GM12873 (cell line): ENCODE results near the gene TNNT1.
A peak's percentile ranks its signal among the peaks of the same experiment; 100 is the strongest.

Experiments used
- CTCF ChIP-seq: IDR thresholded peaks from 2 replicates; pipeline ENCODE4 v1.5.1; 2012; ENCODE audit warnings: low read depth, mild to moderate bottlenecking, moderate library complexity, low read length, control low read depth; ENCODE audit not compliant: insufficient read depth; ENCODE audit errors: missing control alignments

Gene TNNT1

DNA sequence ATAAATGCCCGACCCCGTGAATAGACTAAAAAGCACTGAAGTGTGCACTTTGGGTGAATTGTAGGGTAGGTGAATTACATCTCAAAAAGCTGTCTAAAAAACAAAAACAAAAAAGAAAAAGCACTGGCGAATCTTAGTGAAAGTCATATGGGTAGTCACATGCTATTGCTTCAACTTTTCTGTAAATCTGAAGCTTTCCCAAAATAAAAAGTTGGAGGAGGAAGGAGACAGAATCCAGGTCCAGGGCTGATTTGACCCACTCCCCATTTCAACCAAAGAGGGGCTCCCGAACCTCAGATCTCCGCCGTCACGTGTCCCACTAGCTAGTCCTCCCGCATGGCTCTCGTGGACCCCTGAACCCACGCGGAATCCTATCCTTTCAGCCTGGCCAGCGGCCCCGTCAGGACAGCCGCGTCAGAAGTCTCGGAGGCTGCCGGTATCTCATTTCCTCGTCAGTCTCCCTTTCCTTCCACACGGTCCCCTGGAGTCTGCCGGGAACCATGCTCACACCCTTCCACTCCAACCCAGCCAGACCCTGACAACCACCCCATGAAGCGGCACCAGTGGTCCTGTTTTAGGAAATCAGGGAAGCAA, 37.7 kb downstream of the TNNT1 start:
- no peak for TF ChIP-seq CTCF

GRCh38 chr19:55109527-55110291, 39.3 kb downstream of the TNNT1 start:
- no peak for TF ChIP-seq CTCF

DNA sequence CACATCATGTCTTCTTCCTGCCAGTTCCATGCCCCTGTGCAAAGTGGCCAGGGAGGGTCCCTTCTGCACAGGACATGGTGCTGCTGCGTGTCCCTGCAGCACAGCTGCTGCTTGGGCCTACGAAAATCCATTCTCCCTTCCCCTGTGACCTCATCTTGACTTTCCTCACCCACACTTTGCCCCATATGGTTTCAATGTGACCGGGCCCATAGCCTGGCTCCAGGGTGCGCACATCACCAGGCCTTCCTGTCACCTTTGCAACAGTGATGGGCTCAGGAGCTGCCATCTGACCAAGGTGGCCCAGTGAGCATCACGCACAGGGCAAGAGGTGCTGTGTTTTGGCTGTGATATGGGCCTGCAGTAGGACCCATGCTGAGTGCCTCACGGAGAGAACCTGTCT, 42.4 kb downstream of the TNNT1 start:
- no peak for TF ChIP-seq CTCF

DNA sequence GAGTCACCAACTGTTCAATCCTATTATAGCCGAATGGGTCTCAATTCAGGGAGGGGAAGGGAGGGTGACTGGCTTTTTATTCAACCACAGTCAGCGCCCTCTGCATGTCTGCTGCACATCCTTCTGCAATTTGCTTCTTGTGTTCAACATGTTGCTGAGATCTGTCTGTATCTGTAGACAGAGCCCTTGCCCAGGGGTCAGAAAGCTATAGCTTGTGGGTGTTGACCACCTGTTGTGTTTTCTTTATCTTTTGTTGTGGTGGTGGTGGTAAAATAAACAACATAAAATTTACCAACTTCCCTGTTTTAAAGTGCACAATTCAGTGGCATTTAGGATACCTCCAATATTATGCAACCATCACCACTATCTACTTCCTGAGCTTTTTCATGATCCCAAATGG, 43.8 kb downstream of the TNNT1 start:
- TF ChIP-seq CTCF: no peak

- TF ChIP-seq CTCF: no peak
Measured at GRCh38 chr19:55103190-55103589, 45.8 kb downstream of the TNNT1 start.

GRCh38 chr19:55101261-55101660, 47.7 kb downstream of the TNNT1 start:
- TF ChIP-seq CTCF: no peak

DNA sequence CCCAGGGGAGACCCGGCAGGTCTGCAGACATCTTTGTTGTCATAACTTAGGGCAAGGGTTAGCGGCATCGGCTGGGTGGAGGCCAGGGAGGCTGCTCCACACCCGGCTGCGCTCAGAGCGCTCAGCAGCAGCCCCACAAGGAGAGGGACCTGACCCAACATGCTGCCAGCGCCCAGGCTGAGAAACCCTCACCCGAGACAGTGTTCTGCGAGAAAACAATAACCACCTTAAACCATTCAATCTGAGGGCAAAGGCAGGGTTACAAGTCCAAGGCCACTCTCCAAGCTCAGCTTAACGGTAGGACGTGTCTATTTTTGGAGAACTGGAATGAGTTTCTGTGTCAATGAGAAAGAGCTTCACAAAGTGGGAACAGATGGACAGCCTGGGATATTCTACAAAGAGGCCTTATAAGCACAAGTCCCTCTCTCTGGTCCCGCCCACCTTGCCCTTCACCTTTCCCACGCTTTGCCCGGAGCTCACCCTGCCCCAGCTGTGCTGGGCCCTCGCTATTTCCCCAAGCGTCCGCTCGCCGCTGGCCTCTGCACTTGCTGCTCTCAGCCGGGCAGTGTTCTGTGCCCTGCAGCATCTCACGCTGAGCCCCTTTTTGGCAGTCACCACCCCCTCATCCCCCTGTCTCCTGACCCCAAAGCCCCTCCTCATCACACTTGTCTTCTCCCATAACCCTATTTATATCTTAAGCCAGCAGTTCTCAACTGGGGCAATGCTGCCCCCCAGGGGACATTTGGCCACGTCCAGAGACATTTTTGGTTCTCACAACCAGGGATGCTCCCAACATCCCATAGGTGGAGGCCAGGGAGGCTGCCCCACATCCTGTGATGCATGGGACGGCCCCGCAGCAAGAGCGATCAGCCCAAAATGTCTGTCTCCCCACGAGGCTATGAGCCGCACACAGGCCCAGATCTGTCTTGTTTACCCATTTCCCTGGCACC, 49.2 kb downstream of the TNNT1 start:
- TF ChIP-seq CTCF: peak; percentile 11
